Stimulated activated CD8-positive, alpha-beta memory T cell treated with anti-CD3 and anti-CD28 coated beads, Interleukin-4, amount 100 ng/mL, for 4 hours (primary cell): ENCODE data around the gene BTG4.

Experiments used
- DNase-seq, 2 donors: peaks; one replicate each; pipeline ENCODE4 v3.0.0-alpha.2; 2020; ENCODE audit warnings: low read depth in 2 of 2, low spot score in 1 of 2

Gene BTG4

DNA sequence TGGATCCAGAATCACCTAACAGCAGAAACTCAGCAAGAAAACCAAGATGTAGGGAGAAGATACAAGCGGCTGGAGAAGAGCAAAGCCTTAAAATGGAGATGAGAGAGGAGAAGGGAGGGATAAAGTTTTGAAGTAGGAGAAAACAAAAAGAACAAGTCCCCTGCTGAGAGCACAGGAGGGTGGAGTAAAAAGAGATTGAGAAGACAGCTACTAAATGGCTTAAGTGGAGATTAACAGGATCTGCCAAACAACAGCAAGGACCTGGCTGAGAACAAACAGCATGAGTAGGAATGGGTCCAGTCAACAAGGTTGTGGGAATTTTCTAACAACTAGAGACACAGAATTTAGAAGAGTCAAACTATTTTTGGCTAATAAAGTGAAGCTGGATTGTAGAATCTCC is 18.1 kb downstream of the BTG4 start:
- DNase-seq, result no peak

GRCh38 chr11:111490496-111490895 is 21.7 kb downstream of the BTG4 start:
- DNase-seq, result no peak

DNA sequence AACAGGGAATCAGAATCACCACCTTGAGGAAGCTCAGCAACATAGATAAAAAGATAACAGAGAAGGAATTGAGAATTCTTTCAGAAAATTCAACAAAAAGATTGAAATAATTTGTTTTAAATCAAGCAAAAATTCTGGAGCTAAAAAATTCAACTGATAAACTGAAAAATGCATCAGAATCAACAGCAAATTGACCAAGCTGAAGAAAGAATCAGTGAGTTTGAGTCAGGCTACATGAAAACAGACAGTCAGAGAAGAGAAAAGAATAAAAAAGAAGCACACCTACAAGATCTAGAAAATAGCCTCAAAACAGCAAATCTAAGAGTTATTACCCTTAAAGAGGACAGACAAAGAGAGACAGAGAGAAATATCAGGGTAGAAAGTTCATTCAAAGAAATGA is 28.8 kb downstream of the BTG4 start:
- no peak for DNase-seq

GRCh38 chr11:111479666-111480065 is 32.5 kb downstream of the BTG4 start:
- no peak for DNase-seq

GRCh38 chr11:111477898-111478297 is 34.3 kb downstream of the BTG4 start:
- no peak for DNase-seq

DNA sequence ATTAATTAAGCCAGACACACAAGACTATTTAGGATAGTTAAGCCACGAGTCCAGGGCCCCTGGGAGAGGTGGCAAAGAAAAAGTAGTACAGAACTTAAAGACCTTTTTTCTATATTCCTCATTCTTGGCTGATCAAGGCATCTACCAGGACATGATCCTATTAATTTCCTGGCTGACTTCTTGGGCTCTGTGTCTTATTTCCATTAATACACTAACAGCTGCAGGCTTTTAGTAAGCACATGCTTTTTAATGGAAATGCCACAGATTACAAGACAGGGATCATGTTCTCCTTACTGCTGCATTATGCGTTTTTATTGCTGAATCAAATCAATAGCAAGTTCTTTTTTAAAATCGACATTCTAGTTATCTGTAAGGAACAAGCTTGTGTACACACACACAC is 35.2 kb downstream of the BTG4 start:
- DNase-seq, result no peak

- DNase-seq, result no peak
Measured at GRCh38 chr11:111476366-111476765, 35.8 kb downstream of the BTG4 start.

DNA sequence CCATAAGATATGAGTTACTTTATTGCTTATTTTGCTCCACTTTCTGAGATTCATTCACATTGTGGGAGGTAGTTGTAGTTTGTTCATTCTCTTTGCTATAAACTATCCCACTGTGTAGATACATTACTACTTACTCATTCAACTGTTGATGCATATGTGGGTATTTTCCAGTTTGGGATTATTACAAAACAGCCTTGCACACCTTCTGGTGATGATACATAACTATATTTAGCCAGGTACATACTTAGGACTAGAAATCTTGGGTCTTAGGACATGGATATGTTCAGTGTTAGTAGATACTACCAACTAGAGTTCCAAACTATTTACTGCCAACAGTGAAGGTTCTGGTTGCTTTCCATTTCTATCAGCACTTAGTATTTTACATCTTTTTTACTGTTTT is 37.8 kb downstream of the BTG4 start:
- DNase-seq, result no peak

GRCh38 chr11:111472228-111472627 is 40.0 kb downstream of the BTG4 start:
- DNase-seq, result no peak

GRCh38 chr11:111469200-111469599 is 43.0 kb downstream of the BTG4 start:
- no peak for DNase-seq

GRCh38 chr11:111466615-111467014 is 45.6 kb downstream of the BTG4 start:
- no peak for DNase-seq

GRCh38 chr11:111465400-111465799 is 46.8 kb downstream of the BTG4 start:
- no peak for DNase-seq

DNA sequence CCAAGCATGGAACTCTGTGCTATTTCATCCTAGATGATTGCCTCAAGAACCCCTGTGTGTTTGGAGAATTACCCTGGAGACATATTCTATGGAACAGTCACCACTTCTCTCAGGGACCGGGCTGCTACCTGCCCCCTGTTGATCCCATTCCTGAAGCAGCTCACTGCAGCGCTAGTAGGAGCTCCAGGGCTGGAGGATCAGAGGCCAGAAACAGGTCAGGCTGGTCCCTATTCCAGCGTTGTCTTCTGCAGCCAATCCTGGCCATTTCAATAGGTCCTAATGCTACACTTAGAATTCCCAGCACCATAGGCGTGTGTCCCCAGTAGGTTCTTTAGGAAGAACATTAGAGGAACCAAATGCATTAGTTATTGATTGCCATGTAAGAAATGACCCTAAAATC is 48.9 kb downstream of the BTG4 start:
- no peak for DNase-seq

DNA sequence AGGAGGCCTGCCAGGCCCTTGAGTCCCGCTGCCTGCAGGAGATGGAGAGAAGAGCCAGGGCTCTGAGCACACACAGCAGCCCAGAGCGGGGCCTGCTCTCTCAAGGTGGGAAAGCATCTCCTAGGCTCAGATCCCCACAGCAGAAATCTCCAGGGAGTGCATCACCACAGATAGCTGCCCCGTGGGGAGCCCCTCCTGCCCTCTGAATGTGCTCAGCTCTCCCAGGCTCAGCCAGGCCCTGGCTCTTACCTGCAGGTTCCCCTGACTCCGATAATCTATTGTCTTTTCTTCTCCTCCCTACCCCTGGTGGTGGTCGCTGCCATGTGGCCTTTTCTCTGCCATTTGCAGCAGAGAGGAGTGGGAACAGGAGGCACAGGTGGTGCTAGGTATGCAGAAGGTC is 49.9 kb downstream of the BTG4 start:
- no peak for DNase-seq

- no peak for DNase-seq
Measured at GRCh38 chr11:111461460-111462235, 50.5 kb downstream of the BTG4 start.

GRCh38 chr11:111460856-111461255 is 51.3 kb downstream of the BTG4 start:
- DNase-seq, result no peak

DNA sequence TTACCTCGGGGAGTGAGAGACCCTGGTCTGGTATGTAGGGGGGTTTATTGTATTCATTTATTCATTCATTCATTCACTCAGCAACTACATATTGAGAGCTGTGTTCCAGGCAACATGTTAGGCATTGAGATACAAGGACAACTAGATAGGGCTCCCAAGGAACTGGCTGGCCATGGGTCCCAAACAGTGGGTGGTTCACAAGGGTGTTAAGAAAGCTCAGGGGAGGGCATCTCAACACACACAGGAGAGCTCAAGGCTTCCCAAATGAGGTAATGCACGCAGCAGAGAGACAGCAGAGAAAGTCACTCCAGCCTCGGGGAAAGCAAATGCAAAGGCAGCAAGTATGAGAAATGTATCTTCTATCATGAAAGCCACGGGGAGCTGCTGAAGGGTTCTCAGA is 51.8 kb downstream of the BTG4 start:
- no peak for DNase-seq

GRCh38 chr11:111459506-111460270 is 52.5 kb downstream of the BTG4 start:
- DNase-seq, result no peak

GRCh38 chr11:111457731-111458368 is 54.3 kb downstream of the BTG4 start:
- DNase-seq, result no peak

GRCh38 chr11:111456859-111457730 is 55.1 kb downstream of the BTG4 start:
- no peak for DNase-seq
